Adrenal gland (tissue), 12 donors: ENCODE measurements around the gene SPECC1L. TPM values are rescaled to one million over a fixed set of nuclear protein-coding genes. Genes with fewer than 3 reads are reported as not detected.

ENCODE experiments used
- DNase-seq, 7 donors: peaks; one replicate each; pipeline ENCODE4 v3.0.0-alpha.2; 2019 to 2020
- H3K27ac ChIP-seq, 5 donors: fragments of 200-600 bp; sonication (generic) in 4 of 5; 1 replicate in 3 of 5; 2 replicates in 2 of 5; pipeline versions ENCODE4 v1.5.1 to v1.8.0; 2016 to 2020; ENCODE audit warnings: mild to moderate bottlenecking in 1 of 5
- H3K27me3 ChIP-seq: fragments of 200-600 bp; 2 replicates; pipeline ENCODE4 v1.8.0; 2021
- H3K36me3 ChIP-seq, 2 donors: fragments of 200-600 bp; replicated peaks in 1 of 2; 1 replicate in 1 of 2; 2 replicates in 1 of 2; pipeline versions ENCODE4 v1.5.1 to v1.8.0; 2018 to 2022
- H3K4me1 ChIP-seq, 2 donors: fragments of 200-600 bp; replicated peaks in 1 of 2; 1 replicate in 1 of 2; 2 replicates in 1 of 2; pipeline versions ENCODE4 v1.5.1 to v1.8.0; 2018 to 2021
- H3K4me3 ChIP-seq, 4 donors: fragments of 200-600 bp; sonication (generic) in 3 of 4; one replicate each; pipeline ENCODE4 v1.5.1; 2016 to 2018
- H3K9me3 ChIP-seq, 3 donors: fragments of 200-600 bp; sonication (generic) in 1 of 3; replicated peaks in 1 of 3; 1 replicate in 2 of 3; 2 replicates in 1 of 3; pipeline versions ENCODE4 v1.5.1 to v1.8.0; 2016 to 2021
- POLR2A ChIP-seq, 2 donors: fragments of 450-650 bp; IDR thresholded peaks; one replicate each; pipeline ENCODE4 v1.6.1; 2017; ENCODE audit warnings: antibody characterized with exemption in 2 of 2, mild to moderate bottlenecking in 2 of 2, moderate library complexity in 1 of 2
- WGBS, 4 donors: extraction: QIAGEN DNeasy Blood & Tissue Kit in 2 of 4; methylation state at CpG; one replicate each; pipeline versions ENCODE4 v1.1.5 to v1.1.7; 2013 to 2017; 5-methylcytosine and 5-hydroxymethylcytosine counted together
- intact Hi-C, 2 donors: fragments of 100-400 bp; cut with DNase I; formaldehyde crosslinking; loops; one replicate each; pipeline versions ENCODE4 v1.14.1 to v1.15.0; 2022 to 2023
- polyA plus RNA-seq, 3 donors: library from polyadenylated mRNA; stranded (reverse); fragments of 200-250 nt in 2 of 3; fragments of 350-450 nt in 1 of 3; fragmentation: Illumina TruSeq in 1 of 3; extraction: RNeasy Lipid Tissue Mini Kit (QIAGEN cat#74804) in 1 of 3; gene quantifications; one replicate each; pipeline ENCODE4 v1.2.3, GENCODE V29; 2013 to 2014
- total RNA-seq, 9 donors: library from RNA; depleted of rRNA in 4 of 9; stranded (reverse); fragments of >200 nt in 4 of 9; fragments of 120-200 nt in 1 of 9; fragmentation: NEBNext Ultra II Directional in 1 of 9; extraction: Animal tissue kit (Norgen Biotek cat#: 25700) in 1 of 9; gene quantifications; one replicate each; pipeline versions ENCODE4 v1.1.0 to v1.2.4, GENCODE V29; 2013 to 2023
- TF ChIP-seq, protein P1 (sequence below), 6 experiments: fragments of 450-650 bp in 4 of 6; fragments of 200-600 bp in 2 of 6; sonication (generic) in 1 of 6; IDR thresholded peaks; 1 replicate in 5 of 6; 2 replicates in 1 of 6; pipeline versions ENCODE4 v1.5.1 to v1.8.0; 2016 to 2021; ENCODE audit warnings: antibody characterized with exemption in 6 of 6, mild to moderate bottlenecking in 2 of 6, moderate library complexity in 1 of 6
- donor health status: healthy with polysubstance abuse.
- donor health status: Bipolar disorder and iron deficiency.
- donor health status: DM: yes; HTN: yes; CAD: no.
- donor health status: DM: no; HTN: no; CAD: no.
- donor health status: DM: no; HTN: no; CAD: no.
- donor health status: DM: yes; HTN: yes; CAD: no.

The SPECC1L gene
- total and polyA plus RNA-seq, 12 donors: 7.2 to 121 (median 43.5) TPM

- Histone ChIP-seq H3K27ac (peak overlapping the region in 3 of 5 donors; percentile 40 to 58 (median 46)), H3K27me3 (no peaks in the 10 kb centered on the region), H3K9me3 (no peaks in the 10 kb centered on the region), H3K4me1 (peaks cover 23 to 43% of the 10 kb centered on the region in 2 donors), H3K36me3 (peaks cover 0 to 14% of the 10 kb centered on the region in 2 donors), H3K4me3 (no peak overlapping the region)
- no peak for TF ChIP-seq POLR2A (IDR thresholded peaks at IDR 0.05)
- TF ChIP-seq, protein P1, sequence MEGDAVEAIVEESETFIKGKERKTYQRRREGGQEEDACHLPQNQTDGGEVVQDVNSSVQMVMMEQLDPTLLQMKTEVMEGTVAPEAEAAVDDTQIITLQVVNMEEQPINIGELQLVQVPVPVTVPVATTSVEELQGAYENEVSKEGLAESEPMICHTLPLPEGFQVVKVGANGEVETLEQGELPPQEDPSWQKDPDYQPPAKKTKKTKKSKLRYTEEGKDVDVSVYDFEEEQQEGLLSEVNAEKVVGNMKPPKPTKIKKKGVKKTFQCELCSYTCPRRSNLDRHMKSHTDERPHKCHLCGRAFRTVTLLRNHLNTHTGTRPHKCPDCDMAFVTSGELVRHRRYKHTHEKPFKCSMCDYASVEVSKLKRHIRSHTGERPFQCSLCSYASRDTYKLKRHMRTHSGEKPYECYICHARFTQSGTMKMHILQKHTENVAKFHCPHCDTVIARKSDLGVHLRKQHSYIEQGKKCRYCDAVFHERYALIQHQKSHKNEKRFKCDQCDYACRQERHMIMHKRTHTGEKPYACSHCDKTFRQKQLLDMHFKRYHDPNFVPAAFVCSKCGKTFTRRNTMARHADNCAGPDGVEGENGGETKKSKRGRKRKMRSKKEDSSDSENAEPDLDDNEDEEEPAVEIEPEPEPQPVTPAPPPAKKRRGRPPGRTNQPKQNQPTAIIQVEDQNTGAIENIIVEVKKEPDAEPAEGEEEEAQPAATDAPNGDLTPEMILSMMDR (IDR thresholded peaks at IDR 0.05): no peak
- intact Hi-C loops: no loop called here
- no peak for DNase-seq
Measured at GRCh38 chr22:24398409-24398808, 127.8 kb downstream of the SPECC1L start.

- H3K36me3 ChIP-seq: peaks cover 0 to 14% of the 10 kb centered on the region in 2 donors
- intact Hi-C loops: no loop called here
- TF ChIP-seq POLR2A (IDR thresholded peaks at IDR 0.05): no peak
- TF ChIP-seq, protein P1 (IDR thresholded peaks at IDR 0.05): no peak
- no peaks in the 10 kb centered on the region for H3K9me3 ChIP-seq
- no peaks in the 10 kb centered on the region for H3K27me3 ChIP-seq
- no peak for DNase-seq
- WGBS, 4 donors: 82 to 88% (median 85%) methylated on average over 8 of the region's 8 CpGs
- no peak overlapping the region for H3K4me3 ChIP-seq
- H3K4me1 ChIP-seq: peaks cover 23 to 47% of the 10 kb centered on the region in 2 donors
- peak overlapping the region in 1 of 5 donors; percentile 62 for H3K27ac ChIP-seq
Measured at GRCh38 chr22:24400034-24400725, 129.5 kb downstream of the SPECC1L start.

GRCh38 chr22:24400726-24401596, 130.3 kb downstream of the SPECC1L start:
- no peak for TF ChIP-seq POLR2A (IDR thresholded peaks at IDR 0.05)
- TF ChIP-seq, protein P1 (IDR thresholded peaks at IDR 0.05): no peak
- H3K36me3 ChIP-seq: peaks cover 0 to 12% of the 10 kb centered on the region in 2 donors
- peak in 1 of 7 donors; percentile 29 for DNase-seq
- no peak overlapping the region for H3K4me3 ChIP-seq
- no peaks in the 10 kb centered on the region for H3K9me3 ChIP-seq
- WGBS, 4 donors: 53 to 68% (median 67%) methylated on average over 9 of the region's 9 CpGs
- intact Hi-C loops: no loop called here
- H3K27me3 ChIP-seq: no peaks in the 10 kb centered on the region
- peaks cover 23 to 50% of the 10 kb centered on the region in 2 donors for H3K4me1 ChIP-seq
- peak overlapping the region in 3 of 5 donors; percentile 4 to 82 (median 62) for H3K27ac ChIP-seq

- Histone ChIP-seq H3K4me1 (peaks cover 23 to 59% of the 10 kb centered on the region in 2 donors), H3K27me3 (no peaks in the 10 kb centered on the region), H3K9me3 (no peaks in the 10 kb centered on the region), H3K4me3 (no peak overlapping the region), H3K27ac (peak overlapping the region in 2 of 5 donors; percentile 74 to 82), H3K36me3 (peaks cover 0 to 2% of the 10 kb centered on the region in 2 donors)
- intact Hi-C loops: no loop called here
- DNase-seq: peak in 2 of 7 donors; percentile 9 to 21
- WGBS, 4 donors: 87 to 95% (median 91%) methylated on average over 5 of the region's 5 CpGs
- TF ChIP-seq, protein P1 (IDR thresholded peaks at IDR 0.05): no peak
- TF ChIP-seq POLR2A (IDR thresholded peaks at IDR 0.05): no peak
Measured at GRCh38 chr22:24401931-24402367, 131.3 kb downstream of the SPECC1L start.
